Mesothelial cell of epicardium (in vitro differentiated cells): ENCODE measurements around the gene PXN. TPM values are rescaled to one million over a fixed set of nuclear protein-coding genes. Genes with fewer than 3 reads are reported as not detected.
"Not testable (repeated sequence)": the region's sequence is repeated elsewhere in the genome, so short reads cannot be mapped to it uniquely, and the experiment has no call there.

Source experiments
- DNase-seq, 2 experiments: peaks; one replicate each; pipeline ENCODE4 v3.0.0; 2021; ENCODE audit warnings: low spot score in 2 of 2; ENCODE audit not compliant: unreplicated experiment in 2 of 2
- H3K27ac Mint-ChIP-seq: 2 replicates; pipeline ENCODE4 v1.8.0; 2021; ENCODE audit warnings: mixed read lengths
- H3K27me3 Mint-ChIP-seq: 2 replicates; pipeline ENCODE4 v1.8.0; 2021; ENCODE audit warnings: low read depth, mixed read lengths
- H3K36me3 Mint-ChIP-seq: 2 replicates; pipeline ENCODE4 v1.8.0; 2021; ENCODE audit warnings: mixed read lengths
- H3K4me1 Mint-ChIP-seq: 2 replicates; pipeline ENCODE4 v1.8.0; 2021; ENCODE audit warnings: mixed read lengths
- H3K4me3 Mint-ChIP-seq: 2 replicates; pipeline ENCODE4 v1.8.0; 2021; ENCODE audit warnings: mild to moderate bottlenecking, moderate library complexity, mixed read lengths
- H3K9me3 Mint-ChIP-seq: 2 replicates; pipeline ENCODE4 v1.8.0; 2021; ENCODE audit warnings: mixed read lengths
- total RNA-seq: library from RNA; stranded (reverse); gene quantifications from 3 replicates; pipeline ENCODE4 v1.2.1, GENCODE V29; 2021
- TF ChIP-seq, protein P1 (sequence below): fragments of 200-600 bp; sonication (generic); IDR thresholded peaks from one replicate; pipeline ENCODE4 v1.5.0; 2021; ENCODE audit warnings: antibody characterized with exemption; ENCODE audit not compliant: unreplicated experiment

Gene PXN
- total RNA-seq, 1 donor from 2014 or later = 117 TPM

GRCh38 chr12:120239776-120240494 lies 25.6 kb downstream of the PXN start:
- H3K4me1 Mint-ChIP-seq = peaks cover 63% of the 10 kb centered on the region
- no peak overlapping the region for H3K27ac Mint-ChIP-seq
- no peaks in the 10 kb centered on the region for H3K27me3 Mint-ChIP-seq
- no peaks in the 10 kb centered on the region for H3K36me3 Mint-ChIP-seq
- no peaks in the 10 kb centered on the region for H3K9me3 Mint-ChIP-seq
- H3K4me3 Mint-ChIP-seq = no peak overlapping the region
- TF ChIP-seq, protein P1, sequence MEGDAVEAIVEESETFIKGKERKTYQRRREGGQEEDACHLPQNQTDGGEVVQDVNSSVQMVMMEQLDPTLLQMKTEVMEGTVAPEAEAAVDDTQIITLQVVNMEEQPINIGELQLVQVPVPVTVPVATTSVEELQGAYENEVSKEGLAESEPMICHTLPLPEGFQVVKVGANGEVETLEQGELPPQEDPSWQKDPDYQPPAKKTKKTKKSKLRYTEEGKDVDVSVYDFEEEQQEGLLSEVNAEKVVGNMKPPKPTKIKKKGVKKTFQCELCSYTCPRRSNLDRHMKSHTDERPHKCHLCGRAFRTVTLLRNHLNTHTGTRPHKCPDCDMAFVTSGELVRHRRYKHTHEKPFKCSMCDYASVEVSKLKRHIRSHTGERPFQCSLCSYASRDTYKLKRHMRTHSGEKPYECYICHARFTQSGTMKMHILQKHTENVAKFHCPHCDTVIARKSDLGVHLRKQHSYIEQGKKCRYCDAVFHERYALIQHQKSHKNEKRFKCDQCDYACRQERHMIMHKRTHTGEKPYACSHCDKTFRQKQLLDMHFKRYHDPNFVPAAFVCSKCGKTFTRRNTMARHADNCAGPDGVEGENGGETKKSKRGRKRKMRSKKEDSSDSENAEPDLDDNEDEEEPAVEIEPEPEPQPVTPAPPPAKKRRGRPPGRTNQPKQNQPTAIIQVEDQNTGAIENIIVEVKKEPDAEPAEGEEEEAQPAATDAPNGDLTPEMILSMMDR = no peak
- no peak for DNase-seq

DNA sequence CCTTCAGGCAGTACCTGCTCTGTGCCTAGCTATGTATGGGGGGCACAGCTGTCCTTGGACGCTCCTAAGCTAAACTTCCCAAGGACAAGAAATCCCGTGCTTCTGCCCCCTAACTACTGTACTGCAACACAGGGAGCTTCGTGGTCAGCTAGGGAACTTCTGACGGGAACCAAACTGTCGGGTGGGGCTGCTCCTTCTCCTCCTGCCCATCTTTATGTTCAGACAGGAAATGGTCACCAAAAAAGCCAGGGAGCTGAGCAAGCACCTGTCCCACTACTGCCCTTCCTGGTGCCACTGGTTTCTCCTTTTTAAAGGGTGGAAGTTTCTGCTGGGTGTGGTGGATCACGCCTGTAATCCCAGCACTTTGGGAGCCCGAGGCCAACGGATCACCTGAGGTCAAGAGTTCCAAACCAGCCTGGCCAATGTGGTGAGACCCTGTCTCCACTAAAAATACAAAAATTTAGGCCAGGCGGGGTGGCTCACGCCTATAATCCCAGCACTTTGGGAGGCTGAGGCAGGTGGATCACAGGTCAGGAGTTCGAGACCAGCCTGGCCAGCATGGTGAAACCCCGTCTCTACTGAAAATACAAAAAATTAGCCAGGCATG lies 26.6 kb downstream of the PXN start:
- no peak for DNase-seq
- Mint-ChIP-seq H3K27me3 (no peaks in the 10 kb centered on the region), H3K4me3 (no peak overlapping the region), H3K9me3 (no peaks in the 10 kb centered on the region), H3K4me1 (peaks cover 70% of the 10 kb centered on the region), H3K27ac (peak overlapping the region; percentile 19), H3K36me3 (no peaks in the 10 kb centered on the region)
- TF ChIP-seq, protein P1 = no peak

DNA sequence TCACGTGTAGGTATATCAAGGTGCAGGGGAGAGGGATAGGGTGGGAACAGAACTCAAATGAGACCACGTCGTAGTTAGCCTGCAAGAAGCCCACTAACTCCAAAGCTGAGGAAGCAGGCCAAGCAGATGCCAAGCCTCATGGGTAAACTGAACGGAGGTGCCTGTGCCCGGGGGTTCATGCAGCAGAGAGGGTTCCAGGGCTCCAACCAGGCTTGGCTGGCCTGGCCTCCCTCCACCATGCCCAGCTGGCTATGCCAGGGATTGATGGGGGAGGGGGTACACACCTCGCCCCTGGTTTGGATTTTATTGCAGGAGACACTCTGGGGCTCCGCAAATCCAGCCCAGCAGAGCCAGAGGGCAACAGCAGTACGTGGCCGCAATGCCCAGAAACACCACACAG lies 27.3 kb downstream of the PXN start:
- H3K4me3 Mint-ChIP-seq = no peak overlapping the region
- TF ChIP-seq, protein P1 = no peak
- no peaks in the 10 kb centered on the region for H3K9me3 Mint-ChIP-seq
- H3K36me3 Mint-ChIP-seq = no peaks in the 10 kb centered on the region
- H3K27me3 Mint-ChIP-seq = no peaks in the 10 kb centered on the region
- H3K27ac Mint-ChIP-seq = peak overlapping the region; percentile 83
- peaks cover 72% of the 10 kb centered on the region for H3K4me1 Mint-ChIP-seq
- DNase-seq = no peak

- DNase-seq = no peak
- H3K36me3 Mint-ChIP-seq = no peaks in the 10 kb centered on the region
- TF ChIP-seq, protein P1 = no peak
- no peaks in the 10 kb centered on the region for H3K27me3 Mint-ChIP-seq
- peak overlapping the region; percentile 83 for H3K27ac Mint-ChIP-seq
- no peaks in the 10 kb centered on the region for H3K9me3 Mint-ChIP-seq
- H3K4me3 Mint-ChIP-seq = no peak overlapping the region
- H3K4me1 Mint-ChIP-seq = peaks cover 73% of the 10 kb centered on the region
These were observed 28.0 kb downstream of the PXN start for GRCh38 chr12:120237360-120238171.

DNA sequence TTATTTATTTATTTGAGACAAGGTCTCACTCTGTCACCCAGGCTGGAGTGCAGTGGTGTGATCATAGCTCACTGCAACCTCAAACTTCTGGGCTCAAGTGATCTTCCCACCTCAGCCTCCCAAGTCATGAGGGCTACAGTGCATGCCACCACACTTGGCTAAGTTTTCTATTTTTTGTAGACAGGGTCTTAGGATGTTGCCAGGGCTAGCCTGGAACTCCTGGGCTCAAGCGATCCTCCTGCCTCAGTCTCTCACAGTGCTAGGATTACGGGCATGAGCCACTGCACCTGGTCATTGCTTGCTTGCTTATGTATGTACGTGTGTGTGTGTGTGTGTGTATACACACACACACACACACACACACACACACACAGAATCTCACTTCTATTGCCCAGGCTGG lies 28.7 kb downstream of the PXN start:
- H3K36me3 Mint-ChIP-seq, DNase-seq, H3K9me3 Mint-ChIP-seq, H3K27me3 Mint-ChIP-seq, H3K4me3 Mint-ChIP-seq: not testable (repeated sequence)
- peak overlapping the region; percentile 83 for H3K27ac Mint-ChIP-seq
- peaks cover 75% of the 10 kb centered on the region for H3K4me1 Mint-ChIP-seq
